ENCODE results near the gene SND1. TPM values are rescaled to one million over a fixed set of nuclear protein-coding genes. Genes with fewer than 3 reads are reported as not detected.

Gene SND1
- total RNA-seq, 4 donors from 2014 or later, result 55.5 to 305 (median 80.1) TPM

GRCh38 chr7:127793582-127793981 lies 141.6 kb downstream of the SND1 start:
- Histone ChIP-seq H3K27me3 (no peaks in the 10 kb centered on the region), H3K36me3 (no peaks in the 10 kb centered on the region)
- TF ChIP-seq CTCF (IDR thresholded peaks at IDR 0.05) (no peak), POLR2A (IDR thresholded peaks at IDR 0.05) (no peak)

DNA sequence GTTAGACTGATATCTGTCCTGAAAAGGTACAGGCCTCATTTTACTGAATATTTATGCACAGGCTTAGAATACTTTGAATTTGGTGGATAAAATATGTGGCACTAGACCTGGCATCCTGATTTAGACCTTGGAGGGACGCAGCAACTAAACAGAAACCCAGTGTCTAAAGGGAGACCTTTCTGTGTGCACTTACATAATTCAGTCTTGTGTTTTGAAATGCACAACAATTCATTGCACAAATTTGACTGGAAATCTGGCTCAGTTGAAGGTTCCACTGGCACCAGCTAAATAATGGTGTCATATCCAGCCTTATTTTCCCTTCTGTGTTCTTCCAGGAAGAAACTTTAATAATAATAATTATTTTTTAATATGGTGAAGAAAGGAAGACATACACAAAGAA lies 142.1 kb downstream of the SND1 start:
- H3K36me3 ChIP-seq, result no peaks in the 10 kb centered on the region
- no peaks in the 10 kb centered on the region for H3K9me3 ChIP-seq
- no peak overlapping the region for H3K27ac ChIP-seq
- no peaks in the 10 kb centered on the region for H3K27me3 ChIP-seq
- no peak for TF ChIP-seq POLR2A (IDR thresholded peaks at IDR 0.05)
- no peak for TF ChIP-seq CTCF (IDR thresholded peaks at IDR 0.05)
- no peak for DNase-seq
- H3K4me3 ChIP-seq, result no peak overlapping the region
- H3K4me1 ChIP-seq, result no peaks in the 10 kb centered on the region

More at GRCh38 chr7:127793582-127793981, 141.6 kb downstream of the SND1 start:
- Histone ChIP-seq H3K4me1 (no peaks in the 10 kb centered on the region), H3K27ac (no peak overlapping the region), H3K4me3 (no peak overlapping the region), H3K9me3 (no peaks in the 10 kb centered on the region)
- peak in 2 of 3 donors; percentile 51 to 59 for DNase-seq

DNA sequence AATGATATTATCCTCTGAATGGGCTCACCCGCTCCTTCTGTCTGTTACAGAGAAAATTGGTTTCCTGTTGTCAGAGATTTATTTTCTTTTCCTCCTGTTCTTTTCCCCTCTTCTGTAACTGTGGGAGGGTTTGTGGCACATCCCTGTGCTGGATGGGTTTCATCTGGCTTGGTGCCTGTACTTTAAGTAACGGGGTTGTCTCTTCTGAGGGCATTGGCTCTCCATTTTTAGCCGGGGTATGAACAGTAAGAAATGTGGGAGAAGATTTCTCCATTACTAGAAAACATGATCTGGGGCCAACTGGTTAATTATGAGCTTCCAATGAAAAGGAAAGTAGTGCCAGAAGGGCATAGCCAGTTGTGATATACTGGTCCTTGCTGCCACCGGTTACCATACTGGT lies 142.6 kb downstream of the SND1 start:
- H3K27ac ChIP-seq, result no peak overlapping the region
- H3K4me3 ChIP-seq, result no peak overlapping the region
- TF ChIP-seq CTCF (IDR thresholded peaks at IDR 0.05) (no peak), POLR2A (IDR thresholded peaks at IDR 0.05) (no peak)
- no peak for DNase-seq
- H3K9me3 ChIP-seq, result no peaks in the 10 kb centered on the region
- no peaks in the 10 kb centered on the region for H3K36me3 ChIP-seq
- no peaks in the 10 kb centered on the region for H3K27me3 ChIP-seq
- no peaks in the 10 kb centered on the region for H3K4me1 ChIP-seq

DNA sequence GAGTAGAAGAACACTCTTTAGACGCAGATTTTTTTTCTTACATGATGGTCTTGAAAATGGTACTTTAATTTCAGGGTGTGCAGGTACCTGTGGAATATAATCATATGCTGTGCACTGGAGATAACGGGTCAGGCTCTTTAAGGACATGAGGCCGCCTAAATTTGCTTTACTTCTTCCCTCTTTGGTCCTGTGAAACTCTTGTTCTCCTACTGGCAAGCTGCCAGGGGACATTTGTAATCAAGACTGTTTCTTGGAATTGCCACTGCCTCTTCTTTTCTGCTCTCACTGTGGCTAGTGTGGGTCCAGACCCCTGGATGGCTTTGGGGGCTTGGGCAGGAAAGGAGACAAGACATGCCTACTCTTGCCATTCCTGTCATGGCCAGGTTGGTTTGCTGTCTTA lies 146.0 kb downstream of the SND1 start:
- Histone ChIP-seq H3K9me3 (no peaks in the 10 kb centered on the region), H3K4me1 (no peaks in the 10 kb centered on the region), H3K36me3 (no peaks in the 10 kb centered on the region), H3K27ac (no peak overlapping the region), H3K27me3 (no peaks in the 10 kb centered on the region), H3K4me3 (no peak overlapping the region)
- no peak for DNase-seq
- TF ChIP-seq POLR2A (IDR thresholded peaks at IDR 0.05) (no peak), CTCF (IDR thresholded peaks at IDR 0.05) (no peak)

DNA sequence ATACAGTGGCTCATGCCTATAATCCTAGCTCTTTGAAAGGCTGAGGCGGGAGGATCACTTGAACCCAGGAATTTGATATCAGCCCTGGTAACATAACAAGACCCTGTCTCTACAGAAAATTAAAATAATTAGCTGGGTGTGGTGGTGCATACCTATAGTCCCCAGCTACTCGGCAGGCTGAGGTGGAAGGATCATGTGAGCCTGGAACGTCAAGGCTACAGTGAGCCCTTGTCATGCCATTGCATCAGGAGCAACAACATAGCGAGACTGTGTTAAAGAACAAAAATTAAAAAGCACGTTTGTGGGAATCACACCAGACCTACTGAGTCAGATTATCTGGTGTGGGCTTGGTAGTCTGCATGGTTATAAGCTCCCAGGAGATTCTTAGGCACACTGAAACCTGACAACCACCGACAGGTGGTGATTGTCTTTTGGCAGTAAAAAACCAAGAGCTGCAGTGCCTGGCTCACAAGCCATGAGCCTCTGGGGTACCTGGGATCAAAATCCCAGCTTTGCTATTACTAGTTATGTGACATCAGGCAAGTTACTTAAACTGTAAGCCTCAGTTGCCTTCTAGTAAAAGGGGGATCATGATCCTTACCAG lies 146.9 kb downstream of the SND1 start:
- DNase-seq, result no peak
- Histone ChIP-seq H3K9me3 (no peaks in the 10 kb centered on the region), H3K4me1 (no peaks in the 10 kb centered on the region), H3K4me3 (no peak overlapping the region), H3K36me3 (no peaks in the 10 kb centered on the region), H3K27ac (no peak overlapping the region), H3K27me3 (no peaks in the 10 kb centered on the region)
- no peak for TF ChIP-seq CTCF (IDR thresholded peaks at IDR 0.05)
- no peak for TF ChIP-seq POLR2A (IDR thresholded peaks at IDR 0.05)
